Fibroblast of lung (primary cell): Measurements from ENCODE around the gene HAS3. TPM values are rescaled to one million over a fixed set of nuclear protein-coding genes. Genes with fewer than 3 reads are reported as not detected.

ENCODE experiments used
- DNase-seq, 2 donors: peaks; one replicate each; pipeline versions ENCODE4 v3.0.0 to v3.0.0-alpha.2; 2010; ENCODE audit warnings: low read depth in 2 of 2
- H2AFZ ChIP-seq: 2 replicates; pipeline ENCODE4 v1.5.1; 2012; ENCODE audit warnings: low read length, control low read depth, inconsistent platforms
- H3K27ac ChIP-seq: 2 replicates; pipeline ENCODE4 v1.5.1; 2011; ENCODE audit warnings: low read length, control low read depth; ENCODE audit not compliant: insufficient read depth
- H3K27me3 ChIP-seq: 2 replicates; pipeline ENCODE4 v1.5.1; 2011; ENCODE audit warnings: mild to moderate bottlenecking, low read length; ENCODE audit not compliant: control insufficient read depth, insufficient read depth
- H3K36me3 ChIP-seq: 2 replicates; pipeline ENCODE4 v1.5.1; 2011; ENCODE audit warnings: low read length; ENCODE audit not compliant: control insufficient read depth, insufficient read depth
- H3K4me1 ChIP-seq: 2 replicates; pipeline ENCODE4 v1.5.1; 2011; ENCODE audit warnings: low read length; ENCODE audit not compliant: control insufficient read depth, insufficient read depth; ENCODE audit errors: extremely low read depth
- H3K4me2 ChIP-seq: 2 replicates; pipeline ENCODE4 v1.5.1; 2011; ENCODE audit warnings: low read length, control low read depth; ENCODE audit not compliant: insufficient read depth; ENCODE audit errors: extremely low read depth
- H3K4me3 ChIP-seq, 4 experiments: fragments of 200-600 bp in 1 of 4; sonication (generic) in 1 of 4; replicated peaks in 1 of 4; 2 replicates each; pipeline ENCODE4 v1.5.1; 2011 to 2016; ENCODE audit warnings: low read length in 4 of 4, low read depth in 3 of 4, mild to moderate bottlenecking in 3 of 4, control low read depth in 2 of 4, inconsistent platforms in 1 of 4, mixed read lengths in 1 of 4; ENCODE audit not compliant: insufficient read depth in 1 of 4; ENCODE audit errors: control extremely low read depth in 1 of 4
- H3K79me2 ChIP-seq: 2 replicates; pipeline ENCODE4 v1.5.1; 2012; ENCODE audit warnings: mild to moderate bottlenecking, low read length, inconsistent platforms; ENCODE audit not compliant: control insufficient read depth, insufficient read depth
- H3K9ac ChIP-seq: 2 replicates; pipeline ENCODE4 v1.5.1; 2011; ENCODE audit warnings: mild to moderate bottlenecking, low read length, control low read depth; ENCODE audit not compliant: insufficient read depth
- H3K9me3 ChIP-seq: 2 replicates; pipeline ENCODE4 v1.5.1; 2012; ENCODE audit warnings: low read depth, low read length; ENCODE audit not compliant: control insufficient read depth, insufficient read depth
- H4K20me1 ChIP-seq: 2 replicates; pipeline ENCODE4 v1.5.1; 2011; ENCODE audit warnings: low read length; ENCODE audit not compliant: control insufficient read depth, insufficient read depth; ENCODE audit errors: extremely low read depth
- EZH2 ChIP-seq: IDR thresholded peaks from 2 replicates; pipeline ENCODE4 v1.5.1; 2012; ENCODE audit warnings: low read length, control low read depth, mild to moderate bottlenecking; ENCODE audit errors: missing control alignments
- polyA plus RNA-seq, 2 donors: library from polyadenylated mRNA; depleted of rRNA in 1 of 2; stranded (reverse) in 1 of 2; unstranded in 1 of 2; fragments of >200 nt; gene quantifications; 2 replicates each; pipeline ENCODE4 v1.2.1, GENCODE V29; 2011 to 2012; ENCODE audit warnings: missing spikeins in 1 of 2
- total RNA-seq: library from RNA; depleted of rRNA; stranded (reverse); fragments of >200 nt; gene quantifications from 2 replicates; pipeline ENCODE4 v1.2.1, GENCODE V29; 2014
- TF ChIP-seq, protein P1 (sequence below), 2 donors: IDR thresholded peaks in 1 of 2; conservative IDR thresholded peaks in 1 of 2; 1 replicate in 1 of 2; 2 replicates in 1 of 2; pipeline ENCODE4 v1.5.1; 2011 to 2012; ENCODE audit warnings: low read length in 2 of 2, control low read depth in 1 of 2, inconsistent platforms in 1 of 2, low read depth in 1 of 2, mild to moderate bottlenecking in 1 of 2

The HAS3 gene
- total and polyA plus RNA-seq, 2 donors (not counting 1 experiment from before 2014, with no cell fraction given), result 0.27 to 0.33 TPM

DNA sequence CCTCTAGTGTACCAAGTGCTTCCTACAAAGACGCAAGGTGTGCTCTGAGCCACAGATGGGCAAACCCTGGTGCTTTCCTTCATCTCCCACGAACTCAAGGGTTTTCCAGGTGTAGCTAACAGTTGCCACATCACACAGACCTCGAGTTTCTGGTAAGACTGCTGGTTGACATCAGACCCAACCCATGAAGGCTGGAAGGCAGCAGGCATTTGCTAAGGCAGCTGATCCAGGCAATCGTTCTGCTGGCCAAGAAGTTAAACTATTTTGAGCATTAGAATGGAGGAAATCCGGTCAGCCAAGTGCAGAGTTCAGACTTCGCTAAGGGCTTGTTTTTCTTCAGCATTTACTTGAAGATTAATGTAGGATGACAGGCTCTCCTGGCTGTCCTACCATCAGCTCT is 11.5 kb downstream of the HAS3 start:
- Histone ChIP-seq H3K4me2 (no peak overlapping the region), H3K9me3 (no peaks in the 10 kb centered on the region), H3K79me2 (no peaks in the 10 kb centered on the region), H3K4me1 (no peaks in the 10 kb centered on the region), H3K36me3 (peaks cover 13% of the 10 kb centered on the region), H3K27ac (no peak overlapping the region), H4K20me1 (no peaks in the 10 kb centered on the region), H3K9ac (no peak overlapping the region), H2AFZ (no peak overlapping the region), H3K4me3 (no peak overlapping the region), H3K27me3 (no peaks in the 10 kb centered on the region)
- no peak for DNase-seq
- TF ChIP-seq, protein P1, sequence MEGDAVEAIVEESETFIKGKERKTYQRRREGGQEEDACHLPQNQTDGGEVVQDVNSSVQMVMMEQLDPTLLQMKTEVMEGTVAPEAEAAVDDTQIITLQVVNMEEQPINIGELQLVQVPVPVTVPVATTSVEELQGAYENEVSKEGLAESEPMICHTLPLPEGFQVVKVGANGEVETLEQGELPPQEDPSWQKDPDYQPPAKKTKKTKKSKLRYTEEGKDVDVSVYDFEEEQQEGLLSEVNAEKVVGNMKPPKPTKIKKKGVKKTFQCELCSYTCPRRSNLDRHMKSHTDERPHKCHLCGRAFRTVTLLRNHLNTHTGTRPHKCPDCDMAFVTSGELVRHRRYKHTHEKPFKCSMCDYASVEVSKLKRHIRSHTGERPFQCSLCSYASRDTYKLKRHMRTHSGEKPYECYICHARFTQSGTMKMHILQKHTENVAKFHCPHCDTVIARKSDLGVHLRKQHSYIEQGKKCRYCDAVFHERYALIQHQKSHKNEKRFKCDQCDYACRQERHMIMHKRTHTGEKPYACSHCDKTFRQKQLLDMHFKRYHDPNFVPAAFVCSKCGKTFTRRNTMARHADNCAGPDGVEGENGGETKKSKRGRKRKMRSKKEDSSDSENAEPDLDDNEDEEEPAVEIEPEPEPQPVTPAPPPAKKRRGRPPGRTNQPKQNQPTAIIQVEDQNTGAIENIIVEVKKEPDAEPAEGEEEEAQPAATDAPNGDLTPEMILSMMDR (conservative IDR thresholded peaks at IDR 0.05 in 1 of 2, IDR thresholded peaks at IDR 0.05 in 1 of 2; ENCODE audit: low read depth in 1 of 2, low read length in 2 of 2), result no peak
- TF ChIP-seq EZH2, result no peak

DNA sequence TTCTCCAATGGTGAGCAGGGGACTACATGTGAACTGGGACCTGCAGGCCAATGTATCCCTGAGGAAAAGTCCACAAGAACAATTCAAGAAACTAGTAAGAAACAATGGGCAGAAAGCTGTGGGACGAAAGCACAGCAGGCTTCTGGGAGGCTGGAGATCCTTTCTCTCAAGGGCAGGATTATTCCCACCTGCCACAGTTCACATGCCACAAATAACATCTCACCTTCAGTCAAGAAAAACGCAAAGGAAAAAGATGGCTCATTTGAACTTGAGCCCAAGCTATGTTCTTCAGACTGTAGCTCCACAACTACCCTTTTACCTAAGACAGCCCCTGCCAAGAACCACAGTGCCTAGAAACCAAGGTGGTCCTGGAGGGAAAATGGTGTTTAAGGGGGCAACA is 13.0 kb downstream of the HAS3 start:
- DNase-seq, result no peak
- H3K4me2 ChIP-seq, result no peak overlapping the region
- no peaks in the 10 kb centered on the region for H3K27me3 ChIP-seq
- no peak for TF ChIP-seq EZH2
- TF ChIP-seq, protein P1 (conservative IDR thresholded peaks at IDR 0.05 in 1 of 2, IDR thresholded peaks at IDR 0.05 in 1 of 2; ENCODE audit: low read depth in 1 of 2, low read length in 2 of 2), result no peak
- no peak overlapping the region for H3K9ac ChIP-seq
- H3K4me3 ChIP-seq, result no peak overlapping the region
- no peak overlapping the region for H2AFZ ChIP-seq
- H3K9me3 ChIP-seq, result no peaks in the 10 kb centered on the region
- H3K36me3 ChIP-seq, result peaks cover 13% of the 10 kb centered on the region
- peaks cover 5% of the 10 kb centered on the region for H3K79me2 ChIP-seq
- H3K4me1 ChIP-seq, result no peaks in the 10 kb centered on the region
- H3K27ac ChIP-seq, result no peak overlapping the region
- H4K20me1 ChIP-seq, result no peaks in the 10 kb centered on the region

DNA sequence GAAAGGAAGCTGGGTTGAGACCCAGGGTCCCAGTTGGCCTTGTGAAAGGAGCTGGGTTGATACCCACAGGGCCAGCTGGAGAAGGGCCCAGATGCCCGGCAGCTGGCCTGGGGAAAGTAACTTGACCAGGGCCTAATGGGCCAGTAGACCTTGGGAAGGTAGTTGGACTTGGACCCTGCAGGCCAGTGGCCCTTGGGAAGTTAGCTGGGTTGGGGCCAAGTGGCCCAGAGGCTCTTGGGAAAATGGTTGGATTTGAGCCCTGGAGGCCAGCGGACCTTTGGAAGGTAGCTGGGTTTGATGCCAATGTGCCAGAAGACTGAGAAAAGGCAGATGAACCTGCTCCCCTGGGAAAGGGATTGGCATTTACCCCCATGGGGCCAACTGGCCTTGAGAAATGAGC is 13.5 kb downstream of the HAS3 start:
- H3K9me3 ChIP-seq, result no peaks in the 10 kb centered on the region
- TF ChIP-seq EZH2, result no peak
- TF ChIP-seq, protein P1 (conservative IDR thresholded peaks at IDR 0.05 in 1 of 2, IDR thresholded peaks at IDR 0.05 in 1 of 2; ENCODE audit: low read depth in 1 of 2, low read length in 2 of 2), result no peak
- H2AFZ ChIP-seq, result no peak overlapping the region
- H3K27ac ChIP-seq, result no peak overlapping the region
- no peaks in the 10 kb centered on the region for H3K4me1 ChIP-seq
- H3K4me2 ChIP-seq, result no peak overlapping the region
- H3K9ac ChIP-seq, result no peak overlapping the region
- H3K27me3 ChIP-seq, result no peaks in the 10 kb centered on the region
- peaks cover 6% of the 10 kb centered on the region for H3K79me2 ChIP-seq
- no peaks in the 10 kb centered on the region for H4K20me1 ChIP-seq
- no peak overlapping the region for H3K4me3 ChIP-seq
- peaks cover 13% of the 10 kb centered on the region for H3K36me3 ChIP-seq
- no peak for DNase-seq
